GM18520 (cell line): ENCODE results near the gene SMAD3.
A peak's percentile ranks its signal among the peaks of the same experiment; 100 is the strongest.
"Not testable (repeated sequence)": the region's sequence is repeated elsewhere in the genome, so short reads cannot be mapped to it uniquely, and the experiment has no call there.

Experiments used
- ATAC-seq: cut with Tn5 transposase; IDR thresholded peaks from one replicate; pipeline ENCODE4 v1.9.1; 2021; ENCODE audit not compliant: unreplicated experiment

SMAD3 gene

DNA sequence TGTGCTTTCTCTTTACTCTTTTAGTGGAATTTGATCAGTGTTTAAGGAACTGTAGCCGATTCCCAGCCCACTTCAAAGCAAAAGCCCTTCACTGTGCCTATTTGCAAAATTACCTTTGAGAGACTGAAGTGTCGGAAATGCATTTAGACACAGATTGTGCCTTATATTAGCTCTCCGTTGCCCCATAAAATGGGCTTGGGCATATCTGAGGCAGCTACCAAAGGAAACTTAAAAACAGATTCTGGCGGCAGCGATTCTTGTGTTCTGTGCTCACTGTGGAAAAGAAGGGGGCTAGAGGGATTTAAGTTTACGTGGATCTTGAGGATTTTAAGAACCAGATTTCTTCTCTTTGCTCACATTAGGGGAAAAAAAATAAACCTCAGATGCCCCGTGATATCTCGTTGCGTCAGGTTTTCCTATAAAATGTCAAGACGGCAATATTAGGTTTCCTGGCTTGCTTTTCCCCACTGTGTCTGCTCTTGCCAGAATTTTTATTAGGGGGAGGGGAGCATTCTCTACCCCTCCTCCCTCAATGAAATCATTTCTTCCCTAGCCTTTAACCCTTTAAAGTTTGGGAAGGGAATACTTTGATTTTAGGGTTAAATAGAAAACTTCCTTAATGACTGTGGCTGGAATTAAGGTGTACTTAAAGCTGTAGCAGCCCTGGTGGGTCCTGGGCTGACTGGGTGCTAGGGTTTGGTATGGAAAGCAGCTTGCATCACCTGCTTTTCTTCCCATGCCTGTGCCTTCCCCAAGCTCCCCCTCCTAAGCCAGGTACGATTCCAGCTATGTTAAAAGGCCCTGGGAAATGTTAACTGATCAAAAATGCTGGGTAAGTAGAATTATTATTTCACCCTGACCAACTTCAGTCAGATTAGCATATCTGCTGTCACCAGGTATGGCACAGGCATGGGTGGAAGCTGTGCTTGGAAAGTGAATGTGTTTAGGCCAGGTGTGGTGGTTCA, 73.8 kb downstream of the SMAD3 start:
- no peak for ATAC-seq

- peak; percentile 40 for ATAC-seq
Observed at GRCh38 chr15:67140078-67140833, 74.9 kb downstream of the SMAD3 start.

DNA sequence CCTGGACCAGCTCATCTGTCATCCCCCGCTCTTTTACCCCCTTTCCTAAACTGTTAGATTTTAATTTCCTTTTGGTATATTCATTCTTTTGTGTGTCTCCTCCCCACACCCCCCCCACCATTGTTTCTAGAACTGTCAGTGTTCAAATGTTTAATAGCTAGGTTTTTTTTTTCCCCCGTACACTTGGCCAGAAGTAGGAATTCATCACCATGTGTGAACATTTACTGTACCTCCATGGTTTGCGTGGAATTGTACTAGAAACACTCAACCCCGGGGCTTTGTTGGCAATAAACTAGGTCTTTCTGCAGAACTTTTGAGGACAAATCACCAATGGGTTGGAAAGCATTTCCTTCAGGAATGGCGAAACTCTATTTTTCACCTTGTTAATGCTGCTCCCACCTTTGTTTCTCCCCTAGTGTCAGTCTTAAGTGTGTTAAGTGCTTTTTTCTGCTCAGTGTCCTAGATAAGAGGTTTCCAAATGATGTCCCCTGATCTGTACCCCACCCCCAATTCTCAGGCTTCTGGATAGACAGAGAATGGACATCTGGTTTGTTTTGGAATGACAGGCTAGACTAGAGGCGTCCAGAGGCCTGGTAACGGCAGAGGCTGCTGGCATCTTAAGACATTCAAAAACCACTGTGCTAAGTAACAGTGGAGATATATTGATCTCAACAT, 76.8 kb downstream of the SMAD3 start:
- ATAC-seq: no peak

GRCh38 chr15:67142767-67143100, 77.3 kb downstream of the SMAD3 start:
- no peak for ATAC-seq

- no peak for ATAC-seq
Observed at GRCh38 chr15:67143646-67144045, 78.2 kb downstream of the SMAD3 start.

DNA sequence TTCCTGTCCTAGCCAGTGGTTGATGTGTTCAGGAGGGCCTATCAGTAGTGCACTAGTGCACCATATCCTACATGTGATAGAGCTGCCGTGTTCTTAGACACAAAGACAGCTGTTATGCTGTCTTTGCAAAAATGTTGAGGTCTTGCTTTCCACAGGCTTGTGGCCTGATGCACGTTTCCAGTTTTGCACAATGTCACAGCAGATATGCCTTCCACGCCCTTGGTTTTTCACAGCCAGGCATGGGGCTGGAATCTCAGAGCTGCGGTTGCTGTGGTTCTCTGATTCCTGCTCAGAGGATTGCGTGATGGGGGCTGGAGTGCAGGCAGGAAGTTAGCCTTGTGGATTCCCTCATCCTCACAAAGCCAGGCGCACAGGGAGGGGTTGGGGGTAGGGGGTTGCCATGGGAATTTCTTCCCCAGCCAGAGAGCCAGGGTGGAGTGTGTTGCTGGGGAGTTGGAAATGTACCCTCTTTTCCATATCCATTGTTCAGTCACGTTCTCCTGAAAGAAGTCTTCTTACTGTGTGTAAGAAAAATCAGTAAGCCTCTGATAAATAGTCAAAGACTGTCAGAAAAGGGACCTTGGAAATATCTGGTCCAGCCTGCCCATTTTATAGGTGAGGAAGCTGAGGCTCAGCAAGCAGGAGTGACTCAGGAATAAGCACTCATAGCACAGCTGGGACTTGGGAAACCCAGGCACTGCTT, 79.4 kb downstream of the SMAD3 start:
- ATAC-seq: no peak

DNA sequence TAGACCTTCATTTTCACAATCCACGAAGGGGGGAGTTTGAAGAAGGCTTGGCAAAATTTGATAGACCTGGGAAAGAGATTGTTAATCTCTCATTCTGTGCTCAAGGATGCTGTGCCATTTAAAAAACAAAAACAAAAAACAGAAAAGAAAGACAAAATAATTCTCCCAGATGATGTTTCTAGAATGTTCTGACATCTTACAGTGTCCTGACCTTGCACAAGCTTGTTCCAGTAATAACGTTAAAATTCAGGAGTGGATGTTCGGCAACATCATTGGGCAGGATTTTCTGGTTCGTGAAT, 79.9 kb downstream of the SMAD3 start:
- no peak for ATAC-seq

DNA sequence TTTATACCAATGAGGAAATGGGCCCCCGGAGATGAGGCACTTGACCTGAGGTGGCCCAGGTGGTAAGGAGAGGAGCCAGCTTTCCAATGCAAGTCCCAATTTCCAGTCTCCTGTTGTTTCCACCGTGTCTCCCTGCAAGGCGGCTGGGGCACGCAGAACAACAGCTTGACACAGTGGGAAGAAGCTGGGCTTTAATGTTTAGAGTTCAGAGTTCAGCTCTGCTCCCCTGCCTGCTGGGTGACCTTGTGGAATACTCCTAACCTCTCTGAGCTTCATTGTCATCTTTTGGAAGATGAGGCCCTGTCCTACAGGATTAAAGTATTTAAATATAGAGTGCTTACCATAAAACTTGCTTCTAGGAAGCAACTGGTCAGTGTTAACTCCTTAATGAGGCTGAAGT, 80.3 kb downstream of the SMAD3 start:
- ATAC-seq: no peak

- no peak for ATAC-seq
Observed at GRCh38 chr15:67146234-67146633, 80.8 kb downstream of the SMAD3 start.

DNA sequence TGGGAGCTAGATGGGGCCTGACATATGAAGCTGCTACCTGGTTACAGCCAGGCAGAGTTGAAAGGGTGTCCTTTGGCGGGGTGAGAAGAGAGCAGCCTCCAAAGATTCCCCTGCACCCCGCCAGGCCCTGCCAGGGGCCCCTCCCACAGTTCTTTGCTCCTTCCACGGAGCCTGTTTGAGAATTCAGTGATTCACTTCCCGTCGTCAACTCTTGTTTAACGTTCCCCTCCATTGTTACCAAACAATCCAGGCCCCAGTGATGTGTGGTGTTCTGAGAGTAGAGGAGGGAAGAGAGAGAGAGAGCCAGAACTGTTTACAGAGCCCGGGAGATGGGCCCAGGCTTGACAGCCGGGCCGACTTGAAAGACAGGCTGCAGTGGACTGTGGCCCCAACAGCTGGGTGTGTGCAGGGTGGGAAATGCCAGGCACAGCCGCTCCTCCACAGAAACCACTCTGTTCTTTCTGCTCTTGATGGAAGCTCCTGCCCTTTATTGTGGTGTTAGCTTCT, 81.5 kb downstream of the SMAD3 start:
- no peak for ATAC-seq

DNA sequence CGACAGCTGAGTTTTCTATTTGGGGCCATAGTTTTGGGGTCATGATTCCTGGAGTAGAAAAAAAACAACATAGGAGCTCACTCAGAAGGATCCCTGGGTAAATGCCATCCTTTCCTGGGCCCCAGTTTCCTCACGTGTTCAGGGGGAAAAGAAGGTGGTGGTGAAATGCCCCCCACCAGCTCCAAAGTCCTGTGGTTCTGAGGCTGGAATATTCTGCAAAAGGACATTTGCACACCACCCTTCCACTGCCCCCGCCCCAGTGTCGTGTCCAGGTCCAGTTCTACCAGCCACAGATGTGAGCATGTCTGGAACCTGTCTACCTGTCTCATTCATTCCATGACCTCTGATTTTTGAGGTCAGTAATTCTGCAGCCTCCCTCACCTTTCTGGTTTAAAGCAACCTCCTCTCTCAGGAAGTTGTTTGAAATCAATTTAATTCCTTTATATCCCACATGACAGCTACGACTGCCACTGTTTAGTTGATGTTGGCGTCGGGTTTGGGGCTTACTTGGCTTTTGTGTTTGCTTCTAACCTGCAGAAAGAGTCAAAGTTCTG, 82.1 kb downstream of the SMAD3 start:
- ATAC-seq: no peak

DNA sequence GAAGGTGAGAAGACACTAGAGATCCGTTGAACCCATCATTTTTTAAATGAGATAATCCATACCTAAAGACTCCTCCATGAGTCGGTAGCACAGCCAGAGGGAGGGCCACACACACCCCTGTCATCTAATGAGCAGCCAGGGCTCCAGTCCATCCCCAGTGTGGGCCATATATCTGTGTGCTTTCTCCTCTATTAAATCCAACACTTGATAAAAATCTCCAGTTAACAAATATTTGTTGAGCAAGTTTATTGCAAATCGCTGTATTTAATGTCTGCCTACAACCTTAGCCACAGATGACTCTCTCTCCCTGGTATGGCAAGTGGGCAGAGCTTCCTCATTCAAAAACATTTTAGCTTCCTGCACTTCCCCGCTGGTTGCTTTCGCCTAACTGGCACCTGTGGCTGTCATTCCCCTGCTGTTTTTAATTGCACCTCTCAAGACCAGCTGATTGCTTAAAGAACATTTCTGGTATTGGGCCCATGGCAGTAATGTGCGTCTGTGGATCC, 82.8 kb downstream of the SMAD3 start:
- no peak for ATAC-seq

GRCh38 chr15:67149068-67149772, 83.8 kb downstream of the SMAD3 start:
- no peak for ATAC-seq

GRCh38 chr15:67149773-67150022, 84.3 kb downstream of the SMAD3 start:
- ATAC-seq: no peak

GRCh38 chr15:67150023-67150860, 84.8 kb downstream of the SMAD3 start:
- ATAC-seq: no peak

GRCh38 chr15:67152429-67152828, 87.0 kb downstream of the SMAD3 start:
- no peak for ATAC-seq

- not testable (repeated sequence) for ATAC-seq
Observed at GRCh38 chr15:67153044-67153443, 87.6 kb downstream of the SMAD3 start.

DNA sequence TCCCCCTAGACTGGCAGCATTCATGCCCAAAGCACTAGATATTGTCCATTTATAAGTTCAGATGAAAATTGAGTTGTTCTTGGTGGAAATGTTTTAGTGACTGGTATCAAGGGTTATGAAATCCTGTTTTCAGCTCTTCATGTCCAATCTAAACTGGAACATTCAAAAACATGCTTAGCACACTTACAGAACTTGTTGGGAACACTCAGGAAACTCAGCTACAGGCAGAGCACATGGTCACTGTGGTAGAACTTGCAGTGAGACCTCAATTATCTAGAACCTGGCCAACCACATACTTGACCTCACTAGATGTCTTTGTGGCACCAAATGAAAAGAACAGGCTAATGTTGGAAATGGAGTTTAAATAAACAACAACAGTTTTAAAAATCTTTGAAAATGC, 88.8 kb downstream of the SMAD3 start:
- no peak for ATAC-seq

DNA sequence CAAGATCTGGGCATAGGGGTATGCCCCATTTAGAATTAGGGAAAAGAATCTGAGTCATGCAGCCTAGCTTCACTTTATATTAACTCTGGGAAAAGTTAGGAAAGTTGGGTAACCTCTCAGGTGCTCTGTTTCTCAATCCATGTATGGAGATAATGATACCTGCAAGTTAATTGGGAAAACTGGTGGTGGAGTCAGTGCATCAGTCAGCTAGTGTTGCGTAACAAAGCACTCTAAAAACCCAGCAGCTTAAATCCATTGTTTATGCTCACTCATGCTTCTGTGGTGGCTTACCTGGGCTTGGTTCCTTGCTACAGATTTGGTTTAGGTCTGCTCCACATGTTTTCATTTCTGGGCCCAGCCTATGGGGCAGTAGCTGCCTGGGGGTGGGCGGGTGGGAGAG, 91.0 kb downstream of the SMAD3 start:
- no peak for ATAC-seq
